Esophagus squamous epithelium (tissue), 4 donors: ENCODE data around the gene ZNF132.

Source experiments
- POLR2A ChIP-seq, 4 donors: fragments of 450-650 bp; IDR thresholded peaks; one replicate each; pipeline ENCODE4 v1.6.1; 2017; ENCODE audit warnings: antibody characterized with exemption in 4 of 4, mild to moderate bottlenecking in 4 of 4, moderate library complexity in 3 of 4
- TF ChIP-seq, protein P1 (sequence below), 6 experiments: fragments of 450-650 bp in 4 of 6; fragments of 200-600 bp in 2 of 6; sonication (generic) in 2 of 6; IDR thresholded peaks; one replicate each; pipeline ENCODE4 v1.5.1; 2016 to 2019; ENCODE audit warnings: antibody characterized with exemption in 6 of 6, mild to moderate bottlenecking in 4 of 6, moderate library complexity in 4 of 6

GRCh38 chr19:58401840-58402421, 38.0 kb downstream of the ZNF132 start:
- TF ChIP-seq, protein P1, sequence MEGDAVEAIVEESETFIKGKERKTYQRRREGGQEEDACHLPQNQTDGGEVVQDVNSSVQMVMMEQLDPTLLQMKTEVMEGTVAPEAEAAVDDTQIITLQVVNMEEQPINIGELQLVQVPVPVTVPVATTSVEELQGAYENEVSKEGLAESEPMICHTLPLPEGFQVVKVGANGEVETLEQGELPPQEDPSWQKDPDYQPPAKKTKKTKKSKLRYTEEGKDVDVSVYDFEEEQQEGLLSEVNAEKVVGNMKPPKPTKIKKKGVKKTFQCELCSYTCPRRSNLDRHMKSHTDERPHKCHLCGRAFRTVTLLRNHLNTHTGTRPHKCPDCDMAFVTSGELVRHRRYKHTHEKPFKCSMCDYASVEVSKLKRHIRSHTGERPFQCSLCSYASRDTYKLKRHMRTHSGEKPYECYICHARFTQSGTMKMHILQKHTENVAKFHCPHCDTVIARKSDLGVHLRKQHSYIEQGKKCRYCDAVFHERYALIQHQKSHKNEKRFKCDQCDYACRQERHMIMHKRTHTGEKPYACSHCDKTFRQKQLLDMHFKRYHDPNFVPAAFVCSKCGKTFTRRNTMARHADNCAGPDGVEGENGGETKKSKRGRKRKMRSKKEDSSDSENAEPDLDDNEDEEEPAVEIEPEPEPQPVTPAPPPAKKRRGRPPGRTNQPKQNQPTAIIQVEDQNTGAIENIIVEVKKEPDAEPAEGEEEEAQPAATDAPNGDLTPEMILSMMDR (IDR thresholded peaks at IDR 0.05), result no peak
- TF ChIP-seq POLR2A (IDR thresholded peaks at IDR 0.05), result no peak
